ENCODE results near the gene LARGE1. TPM values are rescaled to one million over a fixed set of nuclear protein-coding genes. Genes with fewer than 3 reads are reported as not detected.

The LARGE1 gene
- total RNA-seq, 1 experiment from 2014 or later = 24.8 TPM

DNA sequence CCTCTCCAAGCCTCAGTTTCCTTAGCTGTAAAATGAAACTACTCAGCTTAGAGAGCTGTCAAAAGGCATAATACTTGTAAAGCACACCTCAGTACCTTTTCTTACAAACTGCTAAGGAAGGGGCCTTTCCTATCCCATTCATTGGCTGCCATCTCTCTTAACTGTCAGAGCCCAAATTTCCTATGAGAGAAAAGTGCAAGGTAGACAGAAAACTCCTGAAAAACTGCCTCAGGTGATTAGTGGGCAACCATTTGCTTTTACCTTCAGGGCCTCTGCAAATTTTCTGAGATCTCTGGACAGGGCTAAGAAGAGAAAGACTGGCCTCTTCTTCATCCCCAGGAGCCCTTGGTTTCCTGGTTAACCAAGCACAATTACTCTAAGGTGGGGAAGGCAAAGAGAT is 13.8 kb downstream of the LARGE1 start:
- Histone ChIP-seq H3K27ac (no peak overlapping the region), H3K9me3 (replicated peaks) (no peaks in the 10 kb centered on the region), H3K4me1 (replicated peaks) (peaks cover 13% of the 10 kb centered on the region), H3K4me3 (no peak overlapping the region), H3K27me3 (replicated peaks) (no peaks in the 10 kb centered on the region), H3K36me3 (no peaks in the 10 kb centered on the region)
- DNase-seq (ENCODE audit: low read depth in 1 of 2, low spot score in 2 of 2) = no peak

DNA sequence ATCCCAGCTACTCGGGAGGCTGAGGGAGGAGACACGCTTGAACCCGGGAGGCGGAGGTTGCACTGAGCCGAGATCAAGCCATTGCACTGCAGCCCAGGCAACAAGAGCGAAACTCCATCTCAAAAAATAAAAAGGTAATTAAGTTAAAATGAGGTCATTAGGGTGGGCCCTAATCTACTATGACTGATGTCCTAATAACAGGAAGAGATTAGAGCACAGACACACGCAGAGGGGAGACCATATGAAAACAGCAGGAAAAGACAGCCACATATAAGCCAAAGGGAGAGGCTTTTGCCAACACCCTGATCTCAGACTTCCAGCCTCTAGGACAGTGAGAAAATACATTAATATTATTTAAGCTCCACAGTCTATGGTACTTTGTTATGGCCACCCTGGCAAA is 17.3 kb downstream of the LARGE1 start:
- no peak for DNase-seq (ENCODE audit: low read depth in 1 of 2, low spot score in 2 of 2)
- no peaks in the 10 kb centered on the region for H3K9me3 ChIP-seq (replicated peaks)
- H3K27me3 ChIP-seq (replicated peaks) = no peaks in the 10 kb centered on the region
- no peaks in the 10 kb centered on the region for H3K36me3 ChIP-seq
- H3K27ac ChIP-seq = no peak overlapping the region
- H3K4me3 ChIP-seq = no peak overlapping the region
- H3K4me1 ChIP-seq (replicated peaks) = no peaks in the 10 kb centered on the region

DNA sequence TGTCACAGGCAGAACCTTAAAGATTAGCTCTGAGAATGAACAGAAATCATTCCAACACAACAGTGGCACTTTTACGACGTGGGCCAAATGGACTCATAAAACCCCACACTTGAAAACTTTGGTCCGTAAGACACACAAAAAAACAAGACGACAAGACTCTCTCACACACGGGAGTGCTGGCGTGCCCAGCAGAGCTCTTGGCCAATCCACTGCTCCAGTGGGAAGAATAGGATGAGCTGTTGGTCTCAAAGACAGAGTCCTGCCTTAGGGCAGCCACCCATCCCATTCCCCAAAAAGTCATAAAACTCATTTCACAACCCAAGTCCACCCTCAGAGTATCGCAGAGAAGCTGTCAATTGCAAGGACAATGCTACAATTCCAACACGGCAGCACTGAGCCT is 18.2 kb downstream of the LARGE1 start:
- no peak for DNase-seq (ENCODE audit: low read depth in 1 of 2, low spot score in 2 of 2)
- Histone ChIP-seq H3K4me1 (replicated peaks) (no peaks in the 10 kb centered on the region), H3K27me3 (replicated peaks) (no peaks in the 10 kb centered on the region), H3K36me3 (no peaks in the 10 kb centered on the region), H3K9me3 (replicated peaks) (no peaks in the 10 kb centered on the region), H3K27ac (no peak overlapping the region), H3K4me3 (no peak overlapping the region)

DNA sequence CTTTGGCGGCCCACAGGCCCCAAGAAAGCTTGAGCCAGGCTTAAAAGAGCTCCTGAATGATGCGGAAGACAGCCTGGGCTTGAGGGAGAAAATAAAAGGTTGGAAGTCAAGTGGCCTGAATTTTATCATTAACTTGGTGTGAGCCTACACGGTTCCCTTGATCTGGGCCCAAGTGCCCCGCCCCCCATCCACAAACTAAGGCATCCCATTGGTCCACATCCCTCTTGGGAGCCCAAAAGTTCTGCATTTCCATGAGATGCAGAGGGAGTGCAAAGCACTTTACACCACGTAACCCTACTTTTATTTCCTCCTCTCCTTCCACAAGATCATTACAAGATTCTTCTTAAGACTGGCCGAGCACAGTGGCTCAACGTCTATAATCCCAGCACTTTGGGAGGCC is 22.2 kb downstream of the LARGE1 start:
- peaks cover 9% of the 10 kb centered on the region for H3K4me1 ChIP-seq (replicated peaks)
- H3K27me3 ChIP-seq (replicated peaks) = no peaks in the 10 kb centered on the region
- DNase-seq (ENCODE audit: low read depth in 1 of 2, low spot score in 2 of 2) = no peak
- H3K36me3 ChIP-seq = no peaks in the 10 kb centered on the region
- H3K4me3 ChIP-seq = no peak overlapping the region
- no peaks in the 10 kb centered on the region for H3K9me3 ChIP-seq (replicated peaks)
- H3K27ac ChIP-seq = no peak overlapping the region

DNA sequence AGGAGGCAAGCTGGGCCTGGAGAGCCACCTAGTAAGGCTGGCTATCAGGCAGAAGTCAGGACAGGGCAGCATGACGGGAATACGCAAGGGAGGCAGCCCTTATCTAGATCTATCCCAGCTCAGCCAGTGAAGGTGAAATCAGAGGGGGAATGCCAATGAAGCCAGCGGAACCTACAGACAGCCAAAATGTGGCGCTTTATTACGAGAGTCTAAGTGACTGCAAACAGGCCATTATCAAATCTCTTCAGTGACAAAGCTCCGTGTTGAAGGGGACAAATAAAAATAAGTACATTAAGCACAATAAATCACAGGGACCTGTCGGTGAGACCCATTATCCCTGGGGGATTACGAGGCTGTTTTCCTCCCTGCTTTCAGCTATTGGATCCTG is 22.8 kb downstream of the LARGE1 start:
- Histone ChIP-seq H3K27me3 (replicated peaks) (no peaks in the 10 kb centered on the region), H3K27ac (no peak overlapping the region), H3K4me1 (replicated peaks) (peaks cover 9% of the 10 kb centered on the region), H3K4me3 (no peak overlapping the region), H3K9me3 (replicated peaks) (no peaks in the 10 kb centered on the region), H3K36me3 (no peaks in the 10 kb centered on the region)
- DNase-seq (ENCODE audit: low read depth in 1 of 2, low spot score in 2 of 2) = no peak

DNA sequence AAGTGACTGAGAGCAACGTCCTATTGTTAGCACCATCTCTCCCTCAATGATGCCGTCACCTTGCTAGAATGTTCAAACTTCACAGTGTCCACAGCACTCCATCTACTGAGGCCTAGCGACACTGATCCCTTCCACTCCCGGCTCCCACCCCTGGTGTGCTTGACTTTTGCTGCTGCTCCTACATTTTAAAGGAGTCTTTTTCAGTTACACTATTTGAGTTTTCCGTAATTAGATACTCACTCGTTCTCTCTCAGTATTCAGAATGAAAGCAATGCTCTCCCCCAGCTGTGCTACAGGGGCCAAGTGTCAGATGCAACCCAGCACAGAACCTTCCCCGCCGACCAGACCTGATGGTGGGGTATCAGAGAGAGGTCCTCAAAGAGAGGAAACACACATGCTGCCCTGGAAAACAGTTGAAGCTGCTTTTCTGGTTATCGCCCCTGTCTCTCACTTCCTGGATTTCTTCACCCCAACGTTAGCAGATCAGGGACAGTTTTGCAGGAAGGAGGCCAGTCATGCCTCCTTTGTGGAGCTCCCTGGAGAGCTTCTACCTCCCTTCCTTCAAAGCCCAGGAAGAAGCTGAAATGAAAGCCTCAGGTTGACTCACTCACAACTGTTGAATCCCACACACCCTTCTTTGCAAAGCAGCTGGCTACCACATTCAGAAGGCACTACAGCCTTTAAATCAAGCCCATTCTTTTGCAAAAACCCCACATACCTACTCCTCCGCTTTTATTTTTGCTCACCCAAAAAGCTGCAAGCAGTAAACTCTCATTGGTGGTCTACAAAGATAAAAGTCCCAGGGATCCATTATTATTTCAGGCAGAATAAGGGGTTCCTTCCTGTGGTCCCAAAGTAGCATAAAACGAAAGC is 23.5 kb downstream of the LARGE1 start:
- Histone ChIP-seq H3K4me1 (replicated peaks) (peaks cover 9% of the 10 kb centered on the region), H3K27ac (no peak overlapping the region)
- no peak for DNase-seq (ENCODE audit: low read depth in 1 of 2, low spot score in 2 of 2)

DNA sequence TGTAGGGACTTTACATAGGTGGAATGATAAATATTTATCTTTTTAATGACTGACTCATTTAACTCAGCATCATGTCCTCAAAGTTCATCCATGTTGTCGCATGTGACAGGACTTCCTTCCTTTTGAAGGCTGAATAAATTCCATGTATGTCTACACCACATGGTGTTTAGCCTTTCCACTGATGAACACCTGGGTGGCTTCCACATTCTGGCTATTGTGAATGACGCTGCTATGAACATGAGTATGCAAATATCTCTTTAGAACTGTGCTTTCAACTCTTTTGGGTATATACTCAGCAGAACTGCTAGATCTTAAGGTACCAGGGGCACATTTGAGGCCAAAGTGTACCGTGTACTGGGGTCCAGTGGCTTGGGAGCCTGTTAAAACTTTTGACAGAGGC is 24.1 kb downstream of the LARGE1 start:
- Histone ChIP-seq H3K27me3 (replicated peaks) (no peaks in the 10 kb centered on the region), H3K36me3 (no peaks in the 10 kb centered on the region), H3K4me3 (no peak overlapping the region), H3K27ac (no peak overlapping the region), H3K9me3 (replicated peaks) (no peaks in the 10 kb centered on the region), H3K4me1 (replicated peaks) (peaks cover 9% of the 10 kb centered on the region)
- DNase-seq (ENCODE audit: low read depth in 1 of 2, low spot score in 2 of 2) = no peak

More for the DNA sequence above, 23.5 kb downstream of the LARGE1 start:
- Histone ChIP-seq H3K27me3 (replicated peaks) (no peaks in the 10 kb centered on the region), H3K4me3 (no peak overlapping the region), H3K36me3 (no peaks in the 10 kb centered on the region), H3K9me3 (replicated peaks) (no peaks in the 10 kb centered on the region)

DNA sequence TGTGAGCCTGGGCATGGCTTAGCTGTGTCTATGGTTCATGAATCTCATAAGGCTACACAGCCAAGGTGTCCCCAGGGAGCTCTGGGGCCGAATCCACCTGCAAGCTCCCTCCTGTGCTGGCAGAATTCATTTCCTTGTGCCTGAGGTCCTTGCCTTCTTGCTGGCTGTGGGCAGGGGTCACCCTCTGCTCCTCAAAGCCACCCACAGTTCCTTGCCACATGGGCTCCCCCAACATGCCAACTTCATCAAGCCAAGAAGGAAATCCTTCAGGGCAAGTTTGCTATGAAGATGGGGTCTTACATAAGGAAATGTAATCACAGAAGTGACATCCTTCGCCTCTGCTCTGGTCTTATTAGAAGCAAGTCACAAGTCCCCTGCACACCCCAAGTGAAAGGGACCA is 24.8 kb downstream of the LARGE1 start:
- H3K4me3 ChIP-seq = no peak overlapping the region
- H3K9me3 ChIP-seq (replicated peaks) = no peaks in the 10 kb centered on the region
- H3K27me3 ChIP-seq (replicated peaks) = no peaks in the 10 kb centered on the region
- H3K27ac ChIP-seq = no peak overlapping the region
- H3K4me1 ChIP-seq (replicated peaks) = peaks cover 9% of the 10 kb centered on the region
- H3K36me3 ChIP-seq = no peaks in the 10 kb centered on the region
- no peak for DNase-seq (ENCODE audit: low read depth in 1 of 2, low spot score in 2 of 2)

DNA sequence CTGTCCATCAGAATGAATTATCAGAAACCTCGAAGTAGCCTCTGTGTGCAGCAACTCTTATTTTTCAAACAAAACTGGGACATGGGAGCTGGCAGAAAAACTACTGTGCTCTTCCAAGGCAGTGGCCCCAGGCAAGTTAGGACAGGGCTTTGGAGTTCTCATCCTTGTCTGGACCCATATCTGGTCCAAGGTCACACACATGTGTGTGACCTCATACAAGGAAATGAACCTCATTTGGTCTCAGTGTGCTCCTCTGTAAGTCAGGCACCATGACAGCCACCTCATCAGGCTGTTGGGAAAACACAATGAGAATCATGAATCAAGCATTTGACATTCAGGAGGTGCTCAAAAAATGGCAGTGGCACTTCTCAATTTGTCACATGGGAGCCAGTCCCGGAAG is 25.8 kb downstream of the LARGE1 start:
- no peak for DNase-seq (ENCODE audit: low read depth in 1 of 2, low spot score in 2 of 2)
- H3K9me3 ChIP-seq (replicated peaks) = no peaks in the 10 kb centered on the region
- no peak overlapping the region for H3K27ac ChIP-seq
- peaks cover 9% of the 10 kb centered on the region for H3K4me1 ChIP-seq (replicated peaks)
- no peak overlapping the region for H3K4me3 ChIP-seq
- H3K36me3 ChIP-seq = no peaks in the 10 kb centered on the region
- H3K27me3 ChIP-seq (replicated peaks) = no peaks in the 10 kb centered on the region

DNA sequence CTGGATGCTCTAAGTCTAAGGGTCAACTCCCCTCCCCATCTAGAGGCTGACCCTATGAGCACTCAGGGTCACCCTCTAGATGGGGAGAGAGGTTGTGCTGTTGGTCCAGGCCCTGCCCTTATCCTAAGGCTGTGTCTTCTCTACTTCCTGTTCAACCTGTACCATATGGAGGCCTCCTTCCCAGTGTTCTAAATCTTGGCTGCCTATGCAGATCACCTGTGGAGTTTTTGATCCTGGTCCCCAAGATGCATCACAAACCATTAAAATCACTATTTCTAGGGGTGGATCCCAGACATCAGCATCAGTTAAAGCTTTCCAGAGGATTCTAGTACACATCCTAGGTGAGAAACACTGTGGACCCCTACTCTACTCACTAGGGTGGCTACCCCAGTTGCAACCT is 26.2 kb downstream of the LARGE1 start:
- Histone ChIP-seq H3K9me3 (replicated peaks) (no peaks in the 10 kb centered on the region), H3K36me3 (no peaks in the 10 kb centered on the region), H3K27ac (no peak overlapping the region), H3K4me3 (no peak overlapping the region), H3K27me3 (replicated peaks) (no peaks in the 10 kb centered on the region), H3K4me1 (replicated peaks) (peaks cover 9% of the 10 kb centered on the region)
- DNase-seq (ENCODE audit: low read depth in 1 of 2, low spot score in 2 of 2) = no peak

DNA sequence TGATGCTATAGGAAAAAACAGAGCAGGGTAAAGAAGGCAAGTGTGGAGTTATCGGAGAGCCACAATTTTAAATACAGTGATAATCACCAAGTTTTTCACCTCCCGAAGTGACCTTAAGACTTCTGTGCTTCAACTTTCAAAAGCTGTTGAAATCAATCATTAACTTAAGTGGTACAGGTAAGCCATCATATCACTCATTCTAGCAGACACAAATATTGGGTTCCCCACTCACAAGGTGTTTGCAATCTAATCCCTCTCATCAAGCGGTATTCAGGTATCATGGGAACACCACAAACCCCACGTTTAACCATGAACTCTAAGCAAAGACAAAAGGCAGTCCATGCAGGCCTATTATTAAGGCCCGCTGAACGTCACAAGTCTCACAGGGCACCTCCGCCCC is 26.8 kb downstream of the LARGE1 start:
- no peaks in the 10 kb centered on the region for H3K36me3 ChIP-seq

DNA sequence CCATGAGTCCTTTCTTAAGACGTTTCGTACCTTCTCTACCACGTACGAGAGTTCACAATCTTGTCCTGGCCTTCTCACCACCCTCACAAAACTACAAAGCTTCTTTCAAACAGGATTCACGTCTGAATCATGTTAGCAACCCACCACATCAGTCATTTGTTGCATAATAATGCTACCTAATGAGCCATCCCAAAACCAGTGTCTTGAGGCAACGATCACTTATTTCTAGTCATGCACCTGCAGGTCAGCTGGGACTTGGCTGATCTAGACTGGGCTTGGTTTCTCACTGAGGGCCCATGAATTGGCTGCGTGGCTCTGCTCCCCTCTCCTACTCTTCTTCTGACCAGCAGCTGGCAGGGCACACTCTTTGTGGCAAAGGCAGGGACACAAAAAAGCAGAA is 28.3 kb downstream of the LARGE1 start:
- Histone ChIP-seq H3K4me3 (no peak overlapping the region), H3K4me1 (replicated peaks) (peaks cover 9% of the 10 kb centered on the region)
- no peak for DNase-seq (ENCODE audit: low read depth in 1 of 2, low spot score in 2 of 2)

More for the DNA sequence above, 26.8 kb downstream of the LARGE1 start:
- H3K27me3 ChIP-seq (replicated peaks) = no peaks in the 10 kb centered on the region
- H3K27ac ChIP-seq = no peak overlapping the region
- DNase-seq (ENCODE audit: low read depth in 1 of 2, low spot score in 2 of 2) = no peak
- no peaks in the 10 kb centered on the region for H3K9me3 ChIP-seq (replicated peaks)
- peaks cover 9% of the 10 kb centered on the region for H3K4me1 ChIP-seq (replicated peaks)
- no peak overlapping the region for H3K4me3 ChIP-seq

DNA sequence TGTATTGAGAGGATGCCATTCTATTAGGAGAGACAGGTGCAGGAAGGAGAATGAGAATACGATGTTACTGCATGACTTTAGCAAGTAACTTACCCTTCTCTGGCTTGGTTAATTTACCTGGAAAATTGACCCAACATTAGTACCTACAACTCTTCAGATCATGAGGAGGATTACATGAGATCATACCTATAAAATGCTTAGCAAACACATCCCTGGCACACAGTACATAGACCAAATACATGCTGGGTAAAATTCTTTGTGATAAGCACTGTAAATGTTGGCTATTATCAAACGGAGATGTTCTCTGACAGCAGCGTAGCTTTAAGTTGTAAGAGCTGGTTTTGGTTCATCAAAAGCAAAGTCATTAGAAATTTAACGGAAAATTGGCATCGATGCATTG is 28.8 kb downstream of the LARGE1 start:
- Histone ChIP-seq H3K27ac (no peak overlapping the region), H3K27me3 (replicated peaks) (no peaks in the 10 kb centered on the region), H3K36me3 (no peaks in the 10 kb centered on the region), H3K4me3 (no peak overlapping the region), H3K9me3 (replicated peaks) (no peaks in the 10 kb centered on the region), H3K4me1 (replicated peaks) (peaks cover 6% of the 10 kb centered on the region)
- no peak for DNase-seq (ENCODE audit: low read depth in 1 of 2, low spot score in 2 of 2)

More for the DNA sequence above, 28.3 kb downstream of the LARGE1 start:
- H3K27ac ChIP-seq = no peak overlapping the region
- no peaks in the 10 kb centered on the region for H3K9me3 ChIP-seq (replicated peaks)
- no peaks in the 10 kb centered on the region for H3K36me3 ChIP-seq
- no peaks in the 10 kb centered on the region for H3K27me3 ChIP-seq (replicated peaks)

DNA sequence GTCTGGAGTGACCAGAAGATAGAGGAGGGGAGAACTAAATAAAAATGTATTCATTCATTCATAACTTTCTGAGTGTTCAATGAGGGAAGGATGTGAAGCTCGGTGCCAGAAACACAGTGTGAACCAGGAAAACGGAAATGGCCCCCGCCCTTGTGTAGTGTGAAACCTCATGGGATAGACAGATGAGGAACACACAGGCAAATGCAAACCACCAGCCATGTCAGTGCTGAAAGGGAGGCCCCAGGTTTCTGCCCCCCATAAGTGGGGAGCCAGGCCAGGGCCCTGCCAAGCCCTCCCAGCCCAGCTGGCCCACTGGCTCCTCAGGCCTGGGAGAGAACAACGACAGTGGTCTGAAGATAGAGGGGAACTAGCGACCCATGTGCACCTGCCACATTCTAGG is 30.5 kb downstream of the LARGE1 start:
- DNase-seq (ENCODE audit: low read depth in 1 of 2, low spot score in 2 of 2) = no peak
- H3K4me1 ChIP-seq (replicated peaks) = no peaks in the 10 kb centered on the region
- H3K36me3 ChIP-seq = no peaks in the 10 kb centered on the region

DNA sequence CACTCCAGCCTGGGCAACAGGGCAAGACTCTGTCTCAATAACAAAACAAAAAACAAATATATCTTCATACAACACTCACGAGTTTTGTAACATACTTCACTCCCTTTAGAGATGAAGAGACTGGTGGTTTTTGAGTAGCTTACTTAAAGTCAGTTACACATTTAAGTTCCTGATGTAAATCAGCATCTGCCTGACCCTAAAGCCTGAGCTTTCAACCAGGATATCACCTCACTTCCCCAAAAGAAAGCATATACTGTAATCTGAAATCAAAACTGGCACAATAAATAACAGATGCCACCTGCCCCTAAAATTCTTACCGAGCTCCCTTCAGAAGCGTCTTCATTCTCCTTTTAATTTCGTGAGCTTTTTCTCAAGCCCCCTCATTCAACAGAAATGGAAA is 31.5 kb downstream of the LARGE1 start:
- H3K4me3 ChIP-seq = no peak overlapping the region
- H3K9me3 ChIP-seq (replicated peaks) = no peaks in the 10 kb centered on the region; the same call in 1 of the 2 replicates
- peaks cover 8% of the 10 kb centered on the region for H3K4me1 ChIP-seq (replicated peaks)
- H3K27ac ChIP-seq = no peak overlapping the region
- no peak for DNase-seq (ENCODE audit: low read depth in 1 of 2, low spot score in 2 of 2)
- no peaks in the 10 kb centered on the region for H3K27me3 ChIP-seq (replicated peaks)
- H3K36me3 ChIP-seq = no peaks in the 10 kb centered on the region

More for the DNA sequence above, 30.5 kb downstream of the LARGE1 start:
- Histone ChIP-seq H3K27me3 (replicated peaks) (no peaks in the 10 kb centered on the region), H3K4me3 (no peak overlapping the region), H3K9me3 (replicated peaks) (no peaks in the 10 kb centered on the region; the same call in 1 of the 2 replicates), H3K27ac (no peak overlapping the region)

Measured in SJSA1 (cell line).